Measurements from ENCODE around the gene HSD17B12.

DNA sequence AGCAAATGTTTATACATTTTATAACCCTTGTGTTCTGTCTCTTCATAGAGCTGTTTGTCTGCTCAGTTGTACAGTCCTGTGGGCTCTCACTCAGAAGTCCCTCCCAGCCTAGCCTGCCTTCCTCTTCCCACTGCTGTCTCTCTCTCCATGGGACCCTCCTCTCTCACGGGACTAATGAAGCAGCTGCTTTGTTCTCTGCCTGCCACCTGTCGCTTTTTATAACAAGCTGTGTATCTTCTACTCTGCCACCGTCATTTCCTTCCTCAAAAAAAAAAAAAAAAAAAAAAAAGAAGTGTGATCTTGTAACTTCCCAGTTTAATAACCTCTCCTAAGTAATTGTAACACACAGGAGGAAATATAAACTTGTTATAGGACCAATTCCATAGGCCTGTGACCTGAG, 107.9 kb downstream of the HSD17B12 start:
- TF ChIP-seq, protein P1, sequence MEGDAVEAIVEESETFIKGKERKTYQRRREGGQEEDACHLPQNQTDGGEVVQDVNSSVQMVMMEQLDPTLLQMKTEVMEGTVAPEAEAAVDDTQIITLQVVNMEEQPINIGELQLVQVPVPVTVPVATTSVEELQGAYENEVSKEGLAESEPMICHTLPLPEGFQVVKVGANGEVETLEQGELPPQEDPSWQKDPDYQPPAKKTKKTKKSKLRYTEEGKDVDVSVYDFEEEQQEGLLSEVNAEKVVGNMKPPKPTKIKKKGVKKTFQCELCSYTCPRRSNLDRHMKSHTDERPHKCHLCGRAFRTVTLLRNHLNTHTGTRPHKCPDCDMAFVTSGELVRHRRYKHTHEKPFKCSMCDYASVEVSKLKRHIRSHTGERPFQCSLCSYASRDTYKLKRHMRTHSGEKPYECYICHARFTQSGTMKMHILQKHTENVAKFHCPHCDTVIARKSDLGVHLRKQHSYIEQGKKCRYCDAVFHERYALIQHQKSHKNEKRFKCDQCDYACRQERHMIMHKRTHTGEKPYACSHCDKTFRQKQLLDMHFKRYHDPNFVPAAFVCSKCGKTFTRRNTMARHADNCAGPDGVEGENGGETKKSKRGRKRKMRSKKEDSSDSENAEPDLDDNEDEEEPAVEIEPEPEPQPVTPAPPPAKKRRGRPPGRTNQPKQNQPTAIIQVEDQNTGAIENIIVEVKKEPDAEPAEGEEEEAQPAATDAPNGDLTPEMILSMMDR (IDR thresholded peaks at IDR 0.05) = no peak
- TF ChIP-seq POLR2A (IDR thresholded peaks at IDR 0.05) = no peak

Measured in gastroesophageal sphincter (tissue), 3 donors.